HG03135 (cell line): Measurements from ENCODE around the gene CELF2.

Experiments used
- ATAC-seq: cut with Tn5 transposase; IDR thresholded peaks from one replicate; pipeline ENCODE4 v1.9.1; 2021; ENCODE audit warnings: mild to moderate bottlenecking, moderate library complexity; ENCODE audit not compliant: unreplicated experiment

The CELF2 gene

DNA sequence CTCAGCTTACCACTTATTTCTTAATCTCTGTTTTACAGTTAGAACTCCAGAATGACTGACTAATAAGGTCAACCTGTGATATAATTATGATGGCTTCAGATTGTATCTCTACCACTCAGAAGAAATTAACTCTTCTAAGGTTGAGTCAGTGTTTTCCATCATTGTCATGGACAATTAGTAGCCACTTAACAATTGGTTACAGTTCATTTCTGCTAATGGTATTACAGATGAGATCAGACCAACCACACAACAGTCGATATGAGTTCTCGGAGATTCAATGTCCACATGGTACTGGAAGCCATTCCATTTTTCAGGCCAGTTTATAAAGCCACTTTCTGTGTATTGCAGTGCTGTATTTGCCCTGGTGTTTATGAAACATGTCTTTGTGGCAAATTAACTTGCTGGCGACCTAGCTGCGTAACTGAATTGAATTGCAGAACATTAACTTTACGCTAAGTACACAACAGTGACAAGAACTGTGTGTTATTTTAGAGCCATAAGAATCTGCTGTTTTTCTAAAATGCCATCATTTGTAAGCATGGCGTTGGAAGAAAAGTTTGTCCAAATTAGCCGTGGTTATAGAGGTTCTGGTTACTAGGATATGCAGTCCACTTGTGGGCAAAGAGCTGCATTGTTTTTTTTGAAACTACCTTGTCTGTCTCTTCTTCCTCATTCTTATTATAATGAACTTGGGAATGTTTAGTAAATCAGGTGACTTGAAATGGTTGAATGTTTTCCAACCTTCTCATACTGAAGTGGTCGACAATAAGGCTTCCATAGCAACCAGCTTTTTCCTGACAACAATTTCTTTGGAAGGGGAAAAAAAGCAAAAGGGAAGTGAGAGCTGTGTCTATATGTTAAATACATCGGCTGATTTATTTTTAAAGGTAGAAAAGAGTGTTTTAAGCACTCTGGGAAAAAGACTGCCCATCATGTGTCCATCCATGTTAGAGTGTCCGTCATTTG, 76.4 kb downstream of the CELF2 start:
- ATAC-seq = no peak

DNA sequence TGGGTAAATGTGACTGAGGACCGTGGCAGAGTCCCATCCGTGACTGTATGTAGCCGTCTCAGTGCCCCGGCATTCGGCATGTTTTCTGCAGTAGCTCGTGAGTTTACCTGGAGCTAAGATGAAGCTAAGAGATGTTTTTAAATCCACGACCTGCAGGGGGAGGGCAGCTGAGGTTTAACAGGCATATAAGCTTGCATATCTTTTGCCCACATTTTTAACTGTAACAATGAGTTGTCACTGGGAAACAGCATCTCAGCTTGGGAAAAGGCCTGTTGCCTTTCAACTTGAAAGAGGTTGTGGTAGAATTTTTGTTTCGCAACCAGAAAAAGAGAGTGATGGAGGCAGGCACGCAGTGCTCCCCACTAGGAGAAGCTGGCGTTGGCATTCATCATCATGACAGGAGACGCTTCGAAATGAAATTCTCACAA, 77.7 kb downstream of the CELF2 start:
- no peak for ATAC-seq

DNA sequence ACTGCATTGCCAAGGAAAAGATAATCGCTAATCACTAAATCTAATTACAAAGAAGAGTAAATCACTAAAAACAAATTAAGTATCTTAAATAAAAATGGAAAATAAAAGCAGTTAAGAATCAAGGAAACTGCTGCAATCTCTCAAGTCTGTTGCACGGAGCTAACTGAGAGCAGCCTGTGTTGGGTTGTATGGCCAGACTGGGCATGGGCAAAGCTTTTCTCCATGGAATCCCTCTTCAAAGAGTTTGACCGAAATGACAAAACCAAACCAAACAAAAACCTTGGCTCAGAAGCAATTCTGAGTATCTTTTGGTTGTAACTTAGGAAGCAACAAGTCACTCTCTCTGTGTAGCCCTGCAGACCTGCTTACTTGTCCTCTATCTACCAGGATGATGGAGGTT, 78.8 kb downstream of the CELF2 start:
- no peak for ATAC-seq

DNA sequence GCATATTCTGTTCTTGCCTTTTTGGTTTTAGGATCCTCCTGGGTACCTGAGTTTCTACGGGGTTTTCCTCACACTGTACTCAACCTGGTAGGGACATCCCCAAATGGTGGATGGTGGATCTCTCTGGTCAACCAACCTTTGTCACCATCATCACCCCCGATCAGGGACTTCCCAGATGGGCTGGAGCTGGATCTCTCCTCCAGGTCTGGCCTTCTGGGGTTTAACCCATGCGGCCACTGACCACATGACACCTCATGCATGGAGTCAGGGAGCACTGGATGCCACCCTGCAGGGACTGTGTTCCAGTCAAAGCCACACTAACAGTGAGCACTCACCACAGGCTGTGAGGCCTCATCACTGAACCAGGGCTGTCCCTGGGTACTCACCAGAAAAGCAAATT, 80.0 kb downstream of the CELF2 start:
- no peak for ATAC-seq

DNA sequence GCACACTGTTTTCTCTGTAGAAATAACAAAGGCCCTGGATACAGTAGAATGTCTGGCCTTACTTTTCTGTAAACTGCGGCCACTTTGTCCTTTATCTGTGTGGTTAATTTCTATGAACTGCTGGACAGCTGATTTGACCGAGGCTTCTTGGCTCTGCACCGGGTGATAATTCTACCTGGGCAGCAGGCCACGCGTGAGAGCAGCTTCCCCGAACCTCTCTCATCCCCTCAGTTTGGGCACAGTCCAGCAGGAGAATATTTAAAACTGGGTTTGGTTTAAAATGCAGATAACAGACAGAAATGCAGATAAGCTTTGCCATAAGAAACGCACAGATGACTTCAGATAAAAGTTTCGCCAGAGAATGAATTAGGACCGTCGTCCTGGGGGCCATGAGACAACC, 81.0 kb downstream of the CELF2 start:
- ATAC-seq = no peak

DNA sequence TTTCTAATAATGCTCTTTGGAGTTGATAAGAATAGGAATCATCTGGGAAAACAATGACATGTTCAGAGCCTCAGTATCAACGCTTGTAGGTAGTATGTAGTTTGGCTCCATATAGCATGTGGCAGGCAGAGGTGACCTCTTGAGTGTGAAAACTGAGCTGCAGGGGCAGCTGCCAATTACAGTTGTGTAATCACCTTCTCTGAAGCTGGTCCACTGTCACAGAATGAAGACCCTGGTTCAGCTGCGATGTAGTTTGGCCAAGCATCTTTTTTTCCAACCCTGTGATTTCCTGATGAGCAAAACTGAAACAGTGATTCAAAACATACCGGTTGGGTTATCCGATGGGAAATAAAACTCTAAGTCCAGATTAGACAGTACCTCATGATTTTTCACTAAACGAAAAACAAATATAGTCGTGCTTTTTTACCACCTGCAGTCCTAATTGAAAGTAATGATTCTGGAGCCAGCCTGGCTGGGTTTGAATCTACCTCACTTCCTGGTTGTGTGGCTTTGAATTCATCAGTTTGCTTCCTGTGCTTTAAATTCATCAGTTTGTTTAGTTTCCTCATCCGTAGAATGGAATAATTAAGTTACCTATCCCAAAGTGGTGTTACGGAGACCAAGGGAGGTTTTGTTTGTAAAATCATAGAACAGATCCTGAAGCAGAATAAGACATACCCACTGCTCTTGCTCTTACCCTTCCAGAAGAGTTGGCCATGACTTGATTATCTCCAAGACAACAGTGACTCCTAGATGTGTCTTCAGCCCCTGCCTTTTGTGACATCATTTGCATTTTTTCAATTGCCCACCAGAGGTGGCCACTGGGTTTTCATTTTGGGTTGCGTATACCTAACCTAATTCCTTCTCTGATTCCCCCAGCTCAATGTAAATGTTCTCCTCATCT, 87.4 kb downstream of the CELF2 start:
- no peak for ATAC-seq

DNA sequence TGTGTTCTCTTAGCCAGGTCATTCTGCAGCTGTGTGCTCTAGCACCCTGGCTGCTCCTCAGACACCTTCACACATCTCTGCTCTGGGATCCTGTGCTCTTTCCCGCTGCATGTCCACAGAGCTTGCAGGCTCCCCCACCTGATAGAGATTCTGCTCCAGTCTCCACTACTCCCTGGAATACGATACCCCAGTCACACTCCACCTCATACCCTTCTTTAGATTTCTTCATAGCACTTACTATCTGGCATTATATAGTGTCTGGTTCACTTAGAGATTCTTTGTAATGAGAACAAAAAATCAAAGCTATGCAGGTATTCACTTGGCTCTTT, 88.0 kb downstream of the CELF2 start:
- ATAC-seq = no peak

DNA sequence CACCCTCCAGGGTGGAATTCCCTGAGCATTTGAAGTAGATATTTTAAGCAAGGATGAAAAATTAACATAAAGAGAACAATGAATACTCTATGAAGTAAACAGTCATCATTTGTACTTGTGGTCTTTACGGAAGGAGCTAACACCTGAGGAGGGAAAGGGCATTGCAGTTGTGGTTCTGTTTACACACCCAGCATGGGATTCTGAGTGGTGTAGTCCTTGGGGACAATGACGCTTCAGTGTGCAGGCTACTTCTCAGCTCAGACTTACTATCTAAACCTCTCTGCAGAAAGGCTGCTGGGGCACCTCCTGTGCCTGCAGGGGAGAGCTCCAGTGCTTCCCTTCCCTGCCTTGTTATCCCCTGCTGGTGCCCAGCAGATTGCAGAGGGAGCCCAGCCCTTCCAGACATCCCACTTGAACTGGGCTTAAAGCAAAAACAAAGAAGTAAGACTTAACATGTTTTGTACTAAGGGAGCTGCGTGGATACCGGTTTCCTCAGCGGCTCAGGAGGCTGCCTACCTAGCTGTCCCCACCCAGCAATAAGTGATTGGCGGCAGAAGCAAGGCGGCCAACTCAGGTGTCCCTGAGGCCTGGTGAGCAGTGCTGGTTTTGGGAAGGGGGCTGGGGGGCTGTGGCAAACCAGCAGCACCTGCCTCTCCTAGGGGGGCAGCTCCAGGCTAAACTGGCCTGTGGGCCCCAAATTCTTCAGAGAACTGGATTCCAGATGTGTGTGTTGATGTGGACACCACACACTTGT, 89.1 kb downstream of the CELF2 start:
- no peak for ATAC-seq

DNA sequence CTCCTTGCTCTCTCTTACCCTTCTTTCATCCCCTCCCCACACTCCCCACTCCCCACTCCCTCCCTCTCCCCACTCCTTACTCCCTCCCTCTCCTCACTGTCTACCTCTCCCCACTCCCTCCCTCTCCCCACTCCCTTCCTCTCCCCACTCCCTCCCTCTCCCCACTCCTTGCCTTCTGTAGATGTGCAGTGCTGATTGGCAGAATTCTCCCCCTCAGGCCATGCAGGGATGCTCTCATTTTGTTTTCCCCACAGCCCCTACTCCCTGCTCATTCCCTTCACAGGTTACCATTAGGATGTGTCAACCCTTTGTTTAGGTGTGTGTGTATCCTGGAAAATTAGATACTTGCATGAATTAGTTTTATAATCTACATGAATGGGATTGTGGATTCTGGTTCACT, 90.3 kb downstream of the CELF2 start:
- ATAC-seq = no peak

DNA sequence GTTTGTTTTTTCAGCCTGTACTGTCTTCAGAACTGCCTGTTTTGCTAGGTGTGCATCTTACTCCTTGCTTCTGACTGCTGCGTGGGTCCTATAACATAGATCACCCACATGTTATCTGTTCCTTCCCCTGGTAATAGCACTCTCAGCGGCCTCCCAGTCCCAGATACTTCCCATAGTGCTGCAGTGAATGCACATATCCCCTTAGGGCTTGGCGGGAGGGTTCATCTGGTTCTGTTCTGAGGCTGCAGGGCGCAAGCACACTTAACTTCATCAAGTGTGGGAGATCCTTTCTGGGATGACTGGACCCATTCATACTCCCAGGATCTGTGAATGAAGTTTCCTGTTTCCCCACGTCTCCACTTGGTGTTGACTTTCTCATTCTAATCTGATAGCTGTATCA, 90.7 kb downstream of the CELF2 start:
- no peak for ATAC-seq

DNA sequence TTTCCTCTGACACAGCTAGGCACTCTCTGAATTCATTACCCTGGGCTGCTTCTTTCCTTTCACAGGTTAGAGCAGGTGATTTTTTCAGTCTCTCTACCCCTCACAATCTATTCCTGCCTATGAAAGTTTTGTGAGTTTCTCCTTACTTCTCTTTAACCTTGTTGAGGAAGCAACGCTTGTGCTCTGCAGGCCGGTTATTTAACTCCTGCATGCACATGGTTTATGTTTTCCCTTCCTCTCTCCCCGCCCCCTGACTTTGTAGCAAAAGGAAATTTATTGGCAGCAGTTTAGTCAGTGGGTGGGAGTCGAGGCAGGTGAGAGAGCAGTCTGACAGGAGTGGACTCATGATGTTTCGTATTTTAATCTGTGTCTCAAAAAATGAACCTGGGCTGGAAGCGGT, 91.9 kb downstream of the CELF2 start:
- ATAC-seq = no peak

DNA sequence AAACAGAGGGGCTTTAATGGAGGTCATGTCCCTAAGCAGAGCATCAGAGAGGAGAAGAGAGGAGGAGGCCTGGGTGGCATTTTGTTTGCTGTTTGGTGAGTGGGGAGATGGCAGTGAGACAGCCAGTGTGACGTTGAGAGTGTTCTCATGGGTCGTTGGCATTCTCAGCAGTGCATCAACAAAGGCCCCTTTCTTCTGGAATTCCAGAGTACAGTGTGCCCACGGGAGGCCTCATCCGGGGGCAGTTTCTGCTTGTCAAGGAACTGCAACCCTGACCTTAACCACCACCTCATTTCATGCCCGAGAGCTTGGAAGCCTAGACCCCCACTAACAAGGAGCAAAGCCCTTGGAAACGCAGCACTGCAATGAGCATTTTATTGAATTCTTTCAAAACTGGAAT, 92.9 kb downstream of the CELF2 start:
- no peak for ATAC-seq

DNA sequence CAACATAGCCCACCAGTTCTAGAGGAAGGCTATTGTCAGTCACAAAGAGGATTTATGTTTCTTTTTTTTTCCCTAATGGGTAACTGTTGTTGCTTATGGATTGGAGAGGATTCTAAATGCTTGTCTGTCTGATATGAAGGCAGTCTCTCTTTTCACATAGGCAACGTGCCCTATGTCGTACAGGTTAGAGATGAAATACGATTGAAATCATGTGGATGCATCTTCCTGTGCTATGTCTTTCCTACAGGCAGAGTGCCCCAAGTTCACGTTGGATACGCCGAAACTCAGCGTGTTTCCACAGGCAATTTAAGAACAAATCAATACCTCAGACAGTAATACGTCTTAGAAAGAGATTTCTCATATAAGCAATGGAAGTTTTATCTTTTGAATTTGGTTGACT, 93.8 kb downstream of the CELF2 start:
- no peak for ATAC-seq

DNA sequence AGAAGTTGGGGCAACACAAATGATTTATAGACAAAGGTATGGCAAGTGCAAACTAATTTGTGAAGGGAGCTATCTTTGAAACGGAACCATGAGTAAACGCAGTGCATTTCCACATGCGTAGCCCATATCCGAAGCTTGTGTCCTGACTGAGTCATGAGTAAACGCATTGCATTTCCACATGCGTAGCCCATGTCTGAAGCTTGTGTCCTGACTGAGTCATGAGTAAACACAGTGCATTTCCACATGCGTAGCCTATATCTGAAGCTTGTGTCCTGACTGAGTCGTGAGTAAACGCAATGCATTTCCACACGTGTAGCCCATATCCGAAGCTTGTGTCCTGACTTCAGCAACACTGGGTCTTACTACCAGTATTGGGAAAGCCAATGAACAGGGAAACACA, 95.0 kb downstream of the CELF2 start:
- ATAC-seq = no peak

DNA sequence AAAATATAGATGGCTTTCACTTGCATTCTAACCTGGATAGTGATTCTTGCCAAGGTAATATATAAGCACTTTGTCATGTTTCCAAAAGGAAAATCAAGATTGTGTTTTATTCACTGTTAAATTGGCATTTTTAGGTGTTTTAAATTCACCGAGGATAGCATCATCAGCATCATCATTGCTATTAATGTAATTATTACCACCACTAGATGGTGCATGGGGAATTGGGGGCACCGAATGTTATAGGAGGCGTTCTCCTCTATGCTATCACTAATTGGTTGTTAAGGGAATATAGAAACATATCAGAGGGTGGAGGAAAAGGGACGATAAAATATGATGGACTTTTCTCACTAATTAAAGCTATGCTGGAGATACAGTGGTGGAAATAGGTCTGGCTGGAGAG, 95.5 kb downstream of the CELF2 start:
- peak; percentile 67 for ATAC-seq

DNA sequence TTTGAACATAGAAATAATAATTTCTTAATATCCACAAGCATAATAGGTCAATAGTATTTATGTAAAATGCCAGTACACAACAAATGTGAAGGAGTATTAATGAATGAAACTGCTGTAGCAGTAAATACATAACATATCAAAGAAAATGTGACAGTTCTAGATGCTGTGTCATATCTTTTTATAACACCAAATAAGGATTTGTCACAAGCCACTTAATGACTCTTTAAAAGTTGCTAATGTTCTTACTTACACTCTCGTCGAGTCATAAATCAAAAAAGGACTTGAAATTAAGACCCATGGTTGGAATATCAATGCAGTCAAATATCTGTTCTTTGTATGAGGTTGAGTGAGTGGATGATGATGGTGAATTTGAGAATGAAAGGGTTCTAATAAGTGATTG, 96.6 kb downstream of the CELF2 start:
- ATAC-seq = no peak

DNA sequence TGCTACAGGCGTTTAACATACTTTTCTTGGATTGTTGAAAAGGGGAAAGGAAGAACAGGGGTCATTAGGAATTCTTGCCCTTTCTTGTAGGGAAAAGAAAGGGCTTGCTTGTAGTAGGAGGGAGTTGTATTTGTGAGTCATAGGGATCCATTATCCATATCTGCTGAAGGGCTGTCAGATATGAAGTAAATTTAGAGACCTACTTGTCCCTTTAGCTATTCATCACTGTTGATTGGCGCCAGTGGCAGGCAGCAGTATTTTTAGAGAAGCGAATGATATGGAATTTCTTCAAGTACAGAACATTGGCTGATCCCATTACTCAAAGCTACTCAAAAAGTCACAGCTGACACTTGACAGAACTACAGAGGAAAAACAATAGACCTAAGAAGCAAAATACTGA, 97.7 kb downstream of the CELF2 start:
- ATAC-seq = no peak

DNA sequence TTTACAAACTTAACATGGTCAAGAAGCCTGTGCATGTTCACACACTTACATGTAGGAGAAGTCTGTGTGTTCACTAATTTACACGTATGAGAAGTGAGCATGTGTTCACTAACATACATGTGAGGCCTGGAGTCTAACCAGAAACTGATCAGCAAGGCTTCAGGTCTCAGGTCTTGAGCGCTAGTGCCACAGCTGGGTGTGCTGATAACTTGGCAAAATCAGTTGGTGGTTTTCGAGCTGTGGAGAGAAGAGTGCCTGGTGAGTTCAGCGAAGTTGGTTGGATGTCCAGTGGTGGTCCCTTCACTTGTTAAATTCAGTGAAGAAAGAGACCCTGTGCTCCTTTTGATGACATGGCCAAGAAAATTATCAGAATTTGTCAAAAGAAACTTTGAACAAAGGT, 98.7 kb downstream of the CELF2 start:
- no peak for ATAC-seq

DNA sequence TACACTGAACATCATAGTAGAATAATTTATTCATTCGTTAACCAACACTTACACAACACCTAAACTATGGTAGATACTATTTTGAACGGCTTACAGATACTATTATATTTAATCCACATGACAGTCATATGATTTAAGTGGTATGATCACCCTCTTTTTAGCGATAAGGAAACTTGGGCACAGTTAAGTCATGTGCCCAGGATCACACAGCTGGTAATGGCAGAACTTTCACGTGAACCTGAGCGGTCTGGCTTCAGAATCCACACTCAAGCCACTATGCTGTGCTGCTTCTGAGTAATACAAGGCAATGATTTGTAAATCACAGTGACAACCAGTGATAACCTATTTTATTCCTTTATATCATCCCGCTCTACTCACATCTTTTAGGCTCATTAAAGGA, 99.1 kb downstream of the CELF2 start:
- ATAC-seq = no peak

DNA sequence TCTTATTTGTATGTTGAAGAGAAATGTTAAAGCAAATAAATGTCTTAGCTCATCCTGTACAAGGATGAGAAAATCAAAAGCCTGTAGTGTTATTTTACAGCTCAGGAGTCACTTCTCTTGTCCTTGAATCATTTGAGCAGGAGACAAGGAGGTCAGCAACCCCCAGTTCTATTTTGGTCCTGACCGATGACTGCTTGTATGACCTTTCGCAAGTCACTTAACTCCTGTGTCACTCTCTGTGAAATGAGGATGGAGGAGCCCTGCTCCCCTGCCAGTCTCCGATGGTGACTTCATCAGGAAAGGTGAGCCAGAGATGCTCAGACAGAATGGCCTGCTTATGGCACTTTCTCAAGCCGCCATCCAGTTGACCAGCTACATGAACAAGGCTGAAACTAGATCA, 101.0 kb downstream of the CELF2 start:
- no peak for ATAC-seq

DNA sequence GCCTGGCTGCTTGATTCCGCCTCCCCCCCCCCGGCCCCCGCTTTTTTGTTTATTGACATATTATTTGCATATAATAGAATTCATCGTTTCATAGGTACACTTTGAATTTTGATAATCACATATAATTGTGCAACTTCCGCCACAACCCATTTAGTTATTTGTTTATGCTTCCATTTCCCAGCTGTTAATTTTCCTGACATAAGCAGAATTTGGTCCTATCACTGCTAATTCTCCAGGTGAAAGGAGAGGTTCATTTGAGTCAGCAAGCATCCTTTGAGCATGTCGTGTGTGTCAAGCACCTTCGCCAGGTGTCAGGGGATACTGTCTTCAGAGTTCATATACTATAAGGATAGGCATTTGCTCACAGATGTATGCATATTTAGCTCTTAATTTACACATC, 102.2 kb downstream of the CELF2 start:
- no peak for ATAC-seq
